B cell (primary cell): ENCODE measurements around the gene ARL5B.

Source experiments
- EZH2 ChIP-seq: IDR thresholded peaks from 2 replicates; pipeline ENCODE4 v1.6.1; 2012; ENCODE audit warnings: borderline replicate concordance, low read depth, mild to moderate bottlenecking, moderate library complexity, low read length; ENCODE audit not compliant: insufficient read depth, poor library complexity, severe bottlenecking
- TF ChIP-seq, protein P1 (sequence below): fragments of 200-600 bp; IDR thresholded peaks from one replicate; pipeline ENCODE4 v1.8.0; 2022; ENCODE audit warnings: antibody characterized with exemption, mild to moderate bottlenecking

DNA sequence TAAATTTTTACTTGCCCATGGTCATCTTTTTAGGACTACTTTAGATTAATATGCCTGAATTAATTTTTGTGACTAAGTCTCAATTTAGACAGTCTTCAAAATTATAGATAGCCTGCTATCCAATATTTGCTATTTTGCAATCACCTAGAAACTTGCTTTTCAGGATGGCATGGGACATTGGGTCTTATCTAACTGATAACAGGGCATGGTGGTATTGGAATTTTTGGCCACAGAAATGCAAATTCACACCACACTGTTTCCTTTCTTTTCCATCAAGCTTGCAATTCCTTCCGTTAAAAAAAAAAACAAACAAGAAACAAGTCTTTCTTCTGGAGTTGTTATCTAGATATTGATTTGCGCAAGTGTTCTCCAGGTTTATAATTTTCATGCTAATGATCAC lies 8.8 kb downstream of the ARL5B start:
- TF ChIP-seq, protein P1, sequence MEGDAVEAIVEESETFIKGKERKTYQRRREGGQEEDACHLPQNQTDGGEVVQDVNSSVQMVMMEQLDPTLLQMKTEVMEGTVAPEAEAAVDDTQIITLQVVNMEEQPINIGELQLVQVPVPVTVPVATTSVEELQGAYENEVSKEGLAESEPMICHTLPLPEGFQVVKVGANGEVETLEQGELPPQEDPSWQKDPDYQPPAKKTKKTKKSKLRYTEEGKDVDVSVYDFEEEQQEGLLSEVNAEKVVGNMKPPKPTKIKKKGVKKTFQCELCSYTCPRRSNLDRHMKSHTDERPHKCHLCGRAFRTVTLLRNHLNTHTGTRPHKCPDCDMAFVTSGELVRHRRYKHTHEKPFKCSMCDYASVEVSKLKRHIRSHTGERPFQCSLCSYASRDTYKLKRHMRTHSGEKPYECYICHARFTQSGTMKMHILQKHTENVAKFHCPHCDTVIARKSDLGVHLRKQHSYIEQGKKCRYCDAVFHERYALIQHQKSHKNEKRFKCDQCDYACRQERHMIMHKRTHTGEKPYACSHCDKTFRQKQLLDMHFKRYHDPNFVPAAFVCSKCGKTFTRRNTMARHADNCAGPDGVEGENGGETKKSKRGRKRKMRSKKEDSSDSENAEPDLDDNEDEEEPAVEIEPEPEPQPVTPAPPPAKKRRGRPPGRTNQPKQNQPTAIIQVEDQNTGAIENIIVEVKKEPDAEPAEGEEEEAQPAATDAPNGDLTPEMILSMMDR, result no peak
- no peak for TF ChIP-seq EZH2
